Adrenal gland (tissue), 5 donors: ENCODE data around the gene TRIM10.

ENCODE experiments used
- POLR2A ChIP-seq, 2 donors: fragments of 450-650 bp; IDR thresholded peaks; one replicate each; pipeline ENCODE4 v1.6.1; 2017; ENCODE audit warnings: antibody characterized with exemption in 2 of 2, mild to moderate bottlenecking in 2 of 2, moderate library complexity in 1 of 2
- TF ChIP-seq, protein P1 (sequence below), 6 experiments: fragments of 450-650 bp in 4 of 6; fragments of 200-600 bp in 2 of 6; sonication (generic) in 1 of 6; IDR thresholded peaks; 1 replicate in 5 of 6; 2 replicates in 1 of 6; pipeline versions ENCODE4 v1.5.1 to v1.8.0; 2016 to 2021; ENCODE audit warnings: antibody characterized with exemption in 6 of 6, mild to moderate bottlenecking in 2 of 6, moderate library complexity in 1 of 6
- donor health status: DM: no; HTN: no; CAD: no.

DNA sequence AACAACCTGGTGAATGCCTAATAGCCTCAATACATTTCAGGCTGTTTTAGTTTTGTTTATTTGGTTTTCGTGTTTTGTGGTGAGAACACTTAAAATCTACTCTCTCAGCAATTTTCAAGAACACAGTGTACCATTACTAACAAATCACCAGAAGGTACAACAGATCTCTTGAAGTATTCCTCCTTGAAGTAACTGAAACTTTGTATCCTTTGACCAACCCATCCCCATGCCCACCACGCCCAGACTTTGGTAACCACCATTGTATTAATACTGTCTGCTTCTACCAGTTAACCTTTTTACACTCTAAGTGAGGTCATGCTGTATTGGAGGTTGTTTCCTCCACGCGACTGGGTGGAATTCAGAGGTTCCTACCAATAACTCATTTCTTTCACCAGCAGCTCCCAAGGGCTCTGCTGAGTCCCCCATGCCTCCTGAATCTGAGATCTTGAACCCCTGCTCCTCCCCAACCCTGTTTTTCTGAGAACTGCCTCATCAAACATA, 30.8 kb downstream of the TRIM10 start:
- TF ChIP-seq, protein P1, sequence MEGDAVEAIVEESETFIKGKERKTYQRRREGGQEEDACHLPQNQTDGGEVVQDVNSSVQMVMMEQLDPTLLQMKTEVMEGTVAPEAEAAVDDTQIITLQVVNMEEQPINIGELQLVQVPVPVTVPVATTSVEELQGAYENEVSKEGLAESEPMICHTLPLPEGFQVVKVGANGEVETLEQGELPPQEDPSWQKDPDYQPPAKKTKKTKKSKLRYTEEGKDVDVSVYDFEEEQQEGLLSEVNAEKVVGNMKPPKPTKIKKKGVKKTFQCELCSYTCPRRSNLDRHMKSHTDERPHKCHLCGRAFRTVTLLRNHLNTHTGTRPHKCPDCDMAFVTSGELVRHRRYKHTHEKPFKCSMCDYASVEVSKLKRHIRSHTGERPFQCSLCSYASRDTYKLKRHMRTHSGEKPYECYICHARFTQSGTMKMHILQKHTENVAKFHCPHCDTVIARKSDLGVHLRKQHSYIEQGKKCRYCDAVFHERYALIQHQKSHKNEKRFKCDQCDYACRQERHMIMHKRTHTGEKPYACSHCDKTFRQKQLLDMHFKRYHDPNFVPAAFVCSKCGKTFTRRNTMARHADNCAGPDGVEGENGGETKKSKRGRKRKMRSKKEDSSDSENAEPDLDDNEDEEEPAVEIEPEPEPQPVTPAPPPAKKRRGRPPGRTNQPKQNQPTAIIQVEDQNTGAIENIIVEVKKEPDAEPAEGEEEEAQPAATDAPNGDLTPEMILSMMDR (IDR thresholded peaks at IDR 0.05) = no peak
- no peak for TF ChIP-seq POLR2A (IDR thresholded peaks at IDR 0.05)
